BE2C (cell line): ENCODE measurements around the gene TP53BP2.

ENCODE experiments used
- DNase-seq: peaks from one replicate; pipeline ENCODE4 v3.0.0-alpha.2; 2020
- H3K27me3 ChIP-seq: fragments of 250-450 bp; sonication (Bioruptor Pico); 2 replicates; pipeline ENCODE4 v1.5.1; 2020; ENCODE audit warnings: mild to moderate bottlenecking
- H3K36me3 ChIP-seq: fragments of 250-450 bp; sonication (Bioruptor Pico); 2 replicates; pipeline ENCODE4 v1.5.1; 2020; ENCODE audit warnings: mild to moderate bottlenecking
- H3K4me1 ChIP-seq: fragments of 250-450 bp; sonication (Bioruptor Pico); 2 replicates; pipeline ENCODE4 v1.5.1; 2020
- H3K4me3 ChIP-seq: 2 replicates; pipeline ENCODE4 v1.5.1; 2011; ENCODE audit warnings: low read depth, low read length
- H3K9me3 ChIP-seq: fragments of 250-450 bp; sonication (Bioruptor Pico); 2 replicates; pipeline ENCODE4 v1.5.1; 2020
- TF ChIP-seq, protein P1 (sequence below): IDR thresholded peaks from 2 replicates; pipeline ENCODE4 v1.5.1; 2012; ENCODE audit warnings: mild to moderate bottlenecking, low read depth, low read length

Gene TP53BP2

DNA sequence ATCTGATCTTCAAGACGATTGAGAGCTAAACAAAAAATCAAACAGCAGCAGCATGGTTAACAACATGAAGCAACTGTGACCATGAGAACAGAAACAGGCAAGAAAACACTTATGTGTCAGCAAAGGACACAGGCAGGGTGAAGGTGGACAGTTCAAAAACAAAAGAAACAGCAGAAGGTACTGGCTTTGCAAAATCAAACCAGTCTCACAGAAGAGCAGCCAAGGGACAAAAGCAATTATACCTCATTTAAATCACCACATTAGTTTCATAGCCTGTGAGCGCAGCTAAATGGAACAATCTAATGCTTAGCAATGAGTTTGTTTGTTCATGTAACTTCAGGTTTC, 74.3 kb downstream of the TP53BP2 start:
- no peak overlapping the region for H3K4me3 ChIP-seq
- H3K27me3 ChIP-seq, result no peaks in the 10 kb centered on the region
- no peak for DNase-seq
- no peaks in the 10 kb centered on the region for H3K9me3 ChIP-seq
- TF ChIP-seq, protein P1, sequence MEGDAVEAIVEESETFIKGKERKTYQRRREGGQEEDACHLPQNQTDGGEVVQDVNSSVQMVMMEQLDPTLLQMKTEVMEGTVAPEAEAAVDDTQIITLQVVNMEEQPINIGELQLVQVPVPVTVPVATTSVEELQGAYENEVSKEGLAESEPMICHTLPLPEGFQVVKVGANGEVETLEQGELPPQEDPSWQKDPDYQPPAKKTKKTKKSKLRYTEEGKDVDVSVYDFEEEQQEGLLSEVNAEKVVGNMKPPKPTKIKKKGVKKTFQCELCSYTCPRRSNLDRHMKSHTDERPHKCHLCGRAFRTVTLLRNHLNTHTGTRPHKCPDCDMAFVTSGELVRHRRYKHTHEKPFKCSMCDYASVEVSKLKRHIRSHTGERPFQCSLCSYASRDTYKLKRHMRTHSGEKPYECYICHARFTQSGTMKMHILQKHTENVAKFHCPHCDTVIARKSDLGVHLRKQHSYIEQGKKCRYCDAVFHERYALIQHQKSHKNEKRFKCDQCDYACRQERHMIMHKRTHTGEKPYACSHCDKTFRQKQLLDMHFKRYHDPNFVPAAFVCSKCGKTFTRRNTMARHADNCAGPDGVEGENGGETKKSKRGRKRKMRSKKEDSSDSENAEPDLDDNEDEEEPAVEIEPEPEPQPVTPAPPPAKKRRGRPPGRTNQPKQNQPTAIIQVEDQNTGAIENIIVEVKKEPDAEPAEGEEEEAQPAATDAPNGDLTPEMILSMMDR, result no peak
- H3K36me3 ChIP-seq, result peaks cover 51% of the 10 kb centered on the region
- H3K4me1 ChIP-seq, result no peaks in the 10 kb centered on the region

DNA sequence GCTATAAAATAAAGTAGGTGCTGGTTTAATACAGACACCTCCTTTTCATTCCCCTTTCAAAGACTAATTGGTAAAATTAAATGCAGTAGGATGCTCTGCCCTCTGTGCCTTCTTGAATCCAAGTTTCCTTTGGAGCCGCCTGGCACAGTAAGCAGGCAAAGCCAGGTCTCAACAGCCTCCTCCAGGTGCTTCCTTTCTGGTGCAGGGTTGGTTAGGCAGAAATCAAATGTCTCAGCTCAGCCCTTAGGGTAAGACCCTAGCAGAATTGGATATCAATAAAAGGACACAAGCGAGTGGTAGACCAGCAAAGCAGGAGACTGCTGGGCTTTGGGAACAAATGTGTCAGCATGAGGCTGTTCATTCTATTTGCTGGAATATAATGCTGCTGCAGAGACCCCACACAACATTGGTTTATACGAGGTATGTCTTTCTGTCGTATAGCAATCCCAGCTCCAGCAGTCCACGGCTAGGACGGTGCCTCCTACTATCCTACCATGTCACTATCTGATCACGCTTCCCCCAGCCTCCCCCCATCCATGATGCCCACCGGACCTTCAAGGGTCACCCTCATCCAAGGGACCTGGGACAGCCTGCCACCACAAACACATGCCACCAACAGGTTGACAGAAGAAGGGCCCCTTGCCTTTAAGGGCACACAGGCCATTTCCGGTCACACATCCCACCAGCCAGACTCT, 75.0 kb downstream of the TP53BP2 start:
- DNase-seq, result no peak
- H3K4me3 ChIP-seq, result no peak overlapping the region

DNA sequence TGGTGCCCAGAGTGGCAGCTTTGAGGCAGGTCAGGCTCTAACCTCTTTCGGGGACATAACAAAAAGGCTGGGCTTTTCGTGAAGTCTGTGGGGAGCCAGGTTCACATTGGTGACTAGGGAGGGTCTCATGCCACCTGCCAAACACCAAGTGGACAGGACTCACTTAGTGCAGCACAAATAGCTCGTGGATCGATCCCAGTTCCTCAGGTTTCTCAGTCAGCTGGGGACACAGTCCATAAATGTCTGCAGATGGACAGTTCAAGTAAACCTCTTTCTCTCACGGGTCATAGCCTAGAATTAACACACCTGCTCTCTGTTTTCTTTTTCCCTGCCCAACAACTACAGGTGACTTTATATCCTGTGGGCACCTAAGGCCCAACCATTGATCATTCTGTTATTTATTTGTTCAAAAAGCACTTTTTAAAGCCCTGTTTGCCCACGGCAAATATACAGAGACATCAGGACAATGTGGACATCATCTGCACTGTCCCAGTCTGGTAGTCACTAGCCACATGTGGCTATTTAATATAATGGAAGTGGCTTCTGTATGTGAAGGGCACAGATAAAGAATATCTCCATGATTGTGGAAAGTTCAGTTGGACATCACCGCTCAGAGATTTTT, 79.9 kb downstream of the TP53BP2 start:
- no peaks in the 10 kb centered on the region for H3K4me1 ChIP-seq
- TF ChIP-seq, protein P1, result no peak
- no peak for DNase-seq
- no peaks in the 10 kb centered on the region for H3K27me3 ChIP-seq
- H3K4me3 ChIP-seq, result no peak overlapping the region
- H3K36me3 ChIP-seq, result peaks cover 22% of the 10 kb centered on the region
- no peaks in the 10 kb centered on the region for H3K9me3 ChIP-seq

More for the DNA sequence above, 75.0 kb downstream of the TP53BP2 start:
- Histone ChIP-seq H3K4me1 (no peaks in the 10 kb centered on the region), H3K36me3 (peaks cover 44% of the 10 kb centered on the region), H3K9me3 (no peaks in the 10 kb centered on the region), H3K27me3 (no peaks in the 10 kb centered on the region)
- TF ChIP-seq, protein P1, result no peak

DNA sequence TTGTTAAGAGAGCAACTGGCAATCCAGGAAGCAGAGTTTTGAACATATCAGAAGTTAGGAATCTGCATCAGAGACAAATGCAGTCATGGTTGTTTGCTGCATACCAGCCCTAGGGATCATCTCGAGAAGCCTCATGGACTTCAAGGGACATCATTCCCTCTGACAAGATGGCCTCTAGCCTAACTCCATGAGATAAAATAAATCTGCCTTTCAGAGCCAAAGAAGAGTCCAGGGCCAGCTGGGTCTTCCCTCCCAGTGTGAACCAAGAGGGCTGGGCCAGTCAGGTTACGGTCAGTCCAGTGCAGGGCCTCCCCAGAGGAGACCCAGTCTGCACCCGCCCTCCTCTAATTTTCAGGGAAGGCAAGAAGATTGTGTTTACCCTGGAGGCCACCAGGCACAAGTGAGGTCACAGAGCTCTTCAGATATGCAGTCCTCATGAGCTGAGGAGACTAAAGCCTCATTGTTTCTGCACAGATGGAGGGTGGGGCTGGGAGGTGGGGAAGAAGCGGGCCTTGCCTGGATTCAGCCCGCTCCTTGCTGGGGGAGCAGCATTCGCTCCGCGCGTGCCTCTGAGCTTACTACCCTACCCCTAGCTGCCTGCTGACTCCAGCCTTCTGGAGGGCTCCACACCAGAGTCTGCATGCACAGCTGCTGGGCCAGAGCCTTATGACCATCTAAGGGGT, 80.6 kb downstream of the TP53BP2 start:
- H3K4me3 ChIP-seq, result no peak overlapping the region
- TF ChIP-seq, protein P1, result no peak
- no peaks in the 10 kb centered on the region for H3K4me1 ChIP-seq
- no peaks in the 10 kb centered on the region for H3K27me3 ChIP-seq
- no peaks in the 10 kb centered on the region for H3K9me3 ChIP-seq
- no peak for DNase-seq
- peaks cover 16% of the 10 kb centered on the region for H3K36me3 ChIP-seq

DNA sequence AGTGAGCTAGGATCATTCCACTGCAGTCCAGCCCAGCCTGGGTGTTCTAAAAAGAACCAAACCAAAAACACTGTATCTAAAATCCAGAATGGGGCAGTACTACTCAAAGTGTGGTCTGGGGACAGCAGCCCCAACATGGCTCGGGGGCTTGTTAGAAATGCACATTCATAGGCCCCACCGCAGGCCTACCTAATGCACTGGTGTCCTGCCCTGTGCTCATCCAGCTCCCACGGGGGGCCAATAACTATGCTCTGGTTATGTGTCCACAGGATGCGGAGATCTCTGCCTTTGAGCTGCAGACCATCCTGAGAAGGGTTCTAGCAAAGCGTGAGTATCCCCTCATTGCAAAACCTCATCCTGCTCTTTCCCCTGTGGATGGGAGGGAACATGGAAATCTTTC, 81.9 kb downstream of the TP53BP2 start:
- TF ChIP-seq, protein P1, result no peak
- Histone ChIP-seq H3K36me3 (peaks cover 7% of the 10 kb centered on the region), H3K9me3 (no peaks in the 10 kb centered on the region), H3K4me3 (no peak overlapping the region), H3K4me1 (no peaks in the 10 kb centered on the region), H3K27me3 (no peaks in the 10 kb centered on the region)
- no peak for DNase-seq

DNA sequence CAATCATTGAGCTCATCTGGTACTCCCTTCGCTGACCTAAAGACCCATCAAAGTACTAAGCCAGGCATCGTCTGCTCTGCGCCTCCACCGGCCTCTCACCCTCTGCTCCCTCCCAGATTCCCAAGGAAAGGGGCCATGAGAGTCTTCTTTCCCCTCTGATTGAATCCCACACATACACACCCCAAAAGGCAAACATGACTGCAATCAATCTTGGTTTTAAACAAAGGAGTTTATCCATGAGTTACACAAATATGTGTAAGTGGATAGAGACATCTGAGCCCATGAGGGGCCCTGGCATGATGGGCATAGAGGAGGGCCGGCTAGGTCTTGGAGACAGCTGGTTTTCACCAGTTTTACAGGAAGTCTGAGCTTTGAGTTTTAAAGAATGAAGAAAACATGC, 82.5 kb downstream of the TP53BP2 start:
- H3K27me3 ChIP-seq, result no peaks in the 10 kb centered on the region
- TF ChIP-seq, protein P1, result no peak
- peaks cover 7% of the 10 kb centered on the region for H3K36me3 ChIP-seq
- H3K4me3 ChIP-seq, result no peak overlapping the region
- DNase-seq, result no peak
- no peaks in the 10 kb centered on the region for H3K4me1 ChIP-seq
- H3K9me3 ChIP-seq, result no peaks in the 10 kb centered on the region
